ENCODE data around the gene TMEM198.

Gene TMEM198

DNA sequence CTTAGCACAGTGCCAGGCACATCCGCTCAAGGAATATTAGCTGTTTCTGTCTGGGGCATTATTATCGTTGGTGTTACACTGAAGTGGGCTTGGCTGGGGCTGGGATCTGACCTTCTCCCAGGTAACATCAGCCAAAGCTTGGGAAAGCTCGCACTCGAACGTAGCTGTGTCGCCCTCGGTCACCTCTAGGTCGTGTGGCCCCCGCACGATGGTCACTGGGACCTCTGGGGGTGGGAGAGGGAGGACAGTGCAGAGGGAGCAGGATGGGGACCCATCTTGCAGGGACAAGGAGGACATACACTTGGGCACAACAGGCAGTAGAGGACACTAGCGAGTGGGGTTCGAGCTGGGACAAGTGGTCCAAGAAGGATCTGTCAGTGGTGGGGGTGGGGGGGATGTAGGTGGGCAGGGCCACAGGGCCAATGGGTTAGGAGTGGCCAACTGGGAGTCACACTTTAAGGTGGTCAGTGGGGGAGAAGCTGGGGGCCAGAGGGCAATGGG lies 9.7 kb downstream of the TMEM198 start:
- no peak for TF ChIP-seq TCF4 (CRISPR knock-in tag; IDR thresholded peaks at IDR 0.05; ENCODE audit: borderline replicate concordance)
- no peak for TF ChIP-seq ZC3H10 (CRISPR knock-in tag; IDR thresholded peaks at IDR 0.05)
- TF ChIP-seq ZFP30 (CRISPR knock-in tag; IDR thresholded peaks at IDR 0.05), result no peak
- no peak for TF ChIP-seq TSHZ2 (CRISPR knock-in tag; IDR thresholded peaks at IDR 0.05)
- no peak for TF ChIP-seq ZNF70 (CRISPR knock-in tag; IDR thresholded peaks at IDR 0.05)
- TF ChIP-seq SNAI2 (CRISPR knock-in tag; IDR thresholded peaks at IDR 0.05), result no peak
- no peak for TF ChIP-seq CSDC2 (CRISPR knock-in tag; IDR thresholded peaks at IDR 0.05)
- no peak for TF ChIP-seq TOX (CRISPR knock-in tag; IDR thresholded peaks at IDR 0.05; ENCODE audit: borderline replicate concordance)
- TF ChIP-seq ZNF8 (CRISPR knock-in tag; IDR thresholded peaks at IDR 0.05), result no peak
- no peak for ATAC-seq

DNA sequence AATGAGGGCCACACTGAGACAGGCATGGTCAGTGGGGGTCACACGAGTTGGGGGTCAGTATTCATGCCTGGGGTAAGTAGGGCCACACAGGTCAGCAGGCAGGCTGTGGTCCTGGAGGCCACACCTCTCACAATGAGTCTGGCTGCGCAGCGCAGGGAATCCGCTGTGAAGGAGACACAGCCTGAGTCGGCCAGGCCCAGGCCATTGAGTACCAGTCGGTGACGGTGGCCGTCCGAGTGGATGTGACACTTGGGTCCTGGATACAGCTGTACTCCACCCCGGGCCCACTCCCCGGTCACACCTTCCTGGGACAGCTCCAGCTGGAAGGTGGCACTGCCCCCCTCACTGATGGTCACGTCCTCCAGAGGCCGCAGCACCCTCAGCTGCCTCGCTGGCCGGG lies 10.5 kb downstream of the TMEM198 start:
- no peak for ATAC-seq
- TF ChIP-seq RARB (CRISPR knock-in tag; IDR thresholded peaks at IDR 0.05) (no peak), TCF4 (CRISPR knock-in tag; IDR thresholded peaks at IDR 0.05; ENCODE audit: borderline replicate concordance) (no peak), ARNTL (CRISPR knock-in tag; IDR thresholded peaks at IDR 0.05; ENCODE audit: borderline replicate concordance, low read depth) (no peak), BACH2 (CRISPR knock-in tag; IDR thresholded peaks at IDR 0.05; ENCODE audit: borderline replicate concordance) (no peak), ZNF8 (CRISPR knock-in tag; IDR thresholded peaks at IDR 0.05) (no peak), PPARA (CRISPR knock-in tag; IDR thresholded peaks at IDR 0.05; ENCODE audit: borderline replicate concordance) (no peak), SNAI2 (CRISPR knock-in tag; IDR thresholded peaks at IDR 0.05) (no peak), OSR1 (CRISPR knock-in tag; IDR thresholded peaks at IDR 0.05) (no peak), GLIS3 (CRISPR knock-in tag; IDR thresholded peaks at IDR 0.05) (no peak), CSDC2 (CRISPR knock-in tag; IDR thresholded peaks at IDR 0.05) (no peak), ISL1 (CRISPR knock-in tag; IDR thresholded peaks at IDR 0.05) (no peak), ZFP30 (CRISPR knock-in tag; IDR thresholded peaks at IDR 0.05) (no peak), ZNF70 (CRISPR knock-in tag; IDR thresholded peaks at IDR 0.05) (no peak)
- TF ChIP-seq, protein P1, sequence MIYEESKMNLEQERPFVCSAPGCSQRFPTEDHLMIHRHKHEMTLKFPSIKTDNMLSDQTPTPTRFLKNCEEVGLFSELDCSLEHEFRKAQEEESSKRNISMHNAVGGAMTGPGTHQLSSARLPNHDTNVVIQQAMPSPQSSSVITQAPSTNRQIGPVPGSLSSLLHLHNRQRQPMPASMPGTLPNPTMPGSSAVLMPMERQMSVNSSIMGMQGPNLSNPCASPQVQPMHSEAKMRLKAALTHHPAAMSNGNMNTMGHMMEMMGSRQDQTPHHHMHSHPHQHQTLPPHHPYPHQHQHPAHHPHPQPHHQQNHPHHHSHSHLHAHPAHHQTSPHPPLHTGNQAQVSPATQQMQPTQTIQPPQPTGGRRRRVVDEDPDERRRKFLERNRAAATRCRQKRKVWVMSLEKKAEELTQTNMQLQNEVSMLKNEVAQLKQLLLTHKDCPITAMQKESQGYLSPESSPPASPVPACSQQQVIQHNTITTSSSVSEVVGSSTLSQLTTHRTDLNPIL (CRISPR knock-in tag; IDR thresholded peaks at IDR 0.05; ENCODE audit: low read depth), result no peak
- TF ChIP-seq, protein P2, sequence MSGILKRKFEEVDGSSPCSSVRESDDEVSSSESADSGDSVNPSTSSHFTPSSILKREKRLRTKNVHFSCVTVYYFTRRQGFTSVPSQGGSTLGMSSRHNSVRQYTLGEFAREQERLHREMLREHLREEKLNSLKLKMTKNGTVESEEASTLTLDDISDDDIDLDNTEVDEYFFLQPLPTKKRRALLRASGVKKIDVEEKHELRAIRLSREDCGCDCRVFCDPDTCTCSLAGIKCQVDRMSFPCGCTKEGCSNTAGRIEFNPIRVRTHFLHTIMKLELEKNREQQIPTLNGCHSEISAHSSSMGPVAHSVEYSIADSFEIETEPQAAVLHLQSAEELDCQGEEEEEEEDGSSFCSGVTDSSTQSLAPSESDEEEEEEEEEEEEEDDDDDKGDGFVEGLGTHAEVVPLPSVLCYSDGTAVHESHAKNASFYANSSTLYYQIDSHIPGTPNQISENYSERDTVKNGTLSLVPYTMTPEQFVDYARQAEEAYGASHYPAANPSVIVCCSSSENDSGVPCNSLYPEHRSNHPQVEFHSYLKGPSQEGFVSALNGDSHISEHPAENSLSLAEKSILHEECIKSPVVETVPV (CRISPR knock-in tag; IDR thresholded peaks at IDR 0.05), result no peak

DNA sequence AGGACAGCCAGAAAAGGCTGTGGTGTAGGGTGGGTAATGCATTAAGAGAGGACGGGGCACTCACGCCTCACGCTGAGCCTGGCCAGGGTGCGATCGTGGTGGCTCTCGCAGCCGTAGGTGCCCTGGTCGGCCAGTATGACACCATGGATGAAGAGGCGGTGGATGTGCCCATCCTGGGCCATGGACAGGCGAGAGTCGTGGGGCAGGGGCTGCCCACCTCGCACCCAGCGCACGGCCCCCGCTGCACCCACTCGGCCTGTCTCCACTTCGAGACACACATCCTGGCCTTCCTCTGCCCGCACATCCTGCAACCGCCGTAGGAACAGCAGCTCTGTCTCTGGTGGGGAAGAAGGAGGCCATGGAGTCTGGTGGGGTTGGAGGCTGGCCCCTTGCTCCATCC lies 12.1 kb downstream of the TMEM198 start:
- ATAC-seq, result no peak
- no peak for TF ChIP-seq TCF4 (CRISPR knock-in tag; IDR thresholded peaks at IDR 0.05; ENCODE audit: borderline replicate concordance)
- TF ChIP-seq OSR1 (CRISPR knock-in tag; IDR thresholded peaks at IDR 0.05), result no peak
- no peak for TF ChIP-seq ISL1 (CRISPR knock-in tag; IDR thresholded peaks at IDR 0.05)
- no peak for TF ChIP-seq CSDC2 (CRISPR knock-in tag; IDR thresholded peaks at IDR 0.05)

- no peak for ATAC-seq
These were observed 12.6 kb downstream of the TMEM198 start for GRCh38 chr2:219556413-219556812.

More at GRCh38 chr2:219556413-219556812, 12.6 kb downstream of the TMEM198 start:
- TF ChIP-seq TOX (CRISPR knock-in tag; IDR thresholded peaks at IDR 0.05; ENCODE audit: borderline replicate concordance) (no peak), BACH2 (CRISPR knock-in tag; IDR thresholded peaks at IDR 0.05; ENCODE audit: borderline replicate concordance) (no peak), ISL1 (CRISPR knock-in tag; IDR thresholded peaks at IDR 0.05) (no peak), GLIS3 (CRISPR knock-in tag; IDR thresholded peaks at IDR 0.05) (no peak), OSR1 (CRISPR knock-in tag; IDR thresholded peaks at IDR 0.05) (no peak), RARB (CRISPR knock-in tag; IDR thresholded peaks at IDR 0.05) (no peak), ZC3H10 (CRISPR knock-in tag; IDR thresholded peaks at IDR 0.05) (no peak), SNAI2 (CRISPR knock-in tag; IDR thresholded peaks at IDR 0.05) (no peak), ZFP30 (CRISPR knock-in tag; IDR thresholded peaks at IDR 0.05) (no peak), TSHZ2 (CRISPR knock-in tag; IDR thresholded peaks at IDR 0.05) (no peak)
- TF ChIP-seq, protein P3, sequence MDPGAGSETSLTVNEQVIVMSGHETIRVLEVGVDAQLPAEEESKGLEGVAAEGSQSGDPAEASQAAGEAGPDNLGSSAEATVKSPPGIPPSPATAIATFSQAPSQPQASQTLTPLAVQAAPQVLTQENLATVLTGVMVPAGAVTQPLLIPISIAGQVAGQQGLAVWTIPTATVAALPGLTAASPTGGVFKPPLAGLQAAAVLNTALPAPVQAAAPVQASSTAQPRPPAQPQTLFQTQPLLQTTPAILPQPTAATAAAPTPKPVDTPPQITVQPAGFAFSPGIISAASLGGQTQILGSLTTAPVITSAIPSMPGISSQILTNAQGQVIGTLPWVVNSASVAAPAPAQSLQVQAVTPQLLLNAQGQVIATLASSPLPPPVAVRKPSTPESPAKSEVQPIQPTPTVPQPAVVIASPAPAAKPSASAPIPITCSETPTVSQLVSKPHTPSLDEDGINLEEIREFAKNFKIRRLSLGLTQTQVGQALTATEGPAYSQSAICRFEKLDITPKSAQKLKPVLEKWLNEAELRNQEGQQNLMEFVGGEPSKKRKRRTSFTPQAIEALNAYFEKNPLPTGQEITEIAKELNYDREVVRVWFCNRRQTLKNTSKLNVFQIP (CRISPR knock-in tag; IDR thresholded peaks at IDR 0.05; ENCODE audit: borderline replicate concordance, low read depth), result no peak
- TF ChIP-seq, protein P1 (CRISPR knock-in tag; IDR thresholded peaks at IDR 0.05; ENCODE audit: low read depth), result no peak
- TF ChIP-seq, protein P2 (CRISPR knock-in tag; IDR thresholded peaks at IDR 0.05), result no peak
